SHP77 (cell line): ENCODE results near the gene TCTN3.
"Not testable (repeated sequence)": the region's sequence is repeated elsewhere in the genome, so short reads cannot be mapped to it uniquely, and the experiment has no call there.

ENCODE experiments used
- DNase-seq, 2 experiments: peaks; one replicate each; lab custom pipeline; 2025; lab: John Stamatoyannopoulos, UW

TCTN3 gene

GRCh38 chr10:95626500-95626899 lies 67.2 kb downstream of the TCTN3 start:
- DNase-seq: no peak

GRCh38 chr10:95620415-95620814 lies 73.3 kb downstream of the TCTN3 start:
- DNase-seq: not testable (repeated sequence)

GRCh38 chr10:95618101-95618500 lies 75.6 kb downstream of the TCTN3 start:
- no peak for DNase-seq

DNA sequence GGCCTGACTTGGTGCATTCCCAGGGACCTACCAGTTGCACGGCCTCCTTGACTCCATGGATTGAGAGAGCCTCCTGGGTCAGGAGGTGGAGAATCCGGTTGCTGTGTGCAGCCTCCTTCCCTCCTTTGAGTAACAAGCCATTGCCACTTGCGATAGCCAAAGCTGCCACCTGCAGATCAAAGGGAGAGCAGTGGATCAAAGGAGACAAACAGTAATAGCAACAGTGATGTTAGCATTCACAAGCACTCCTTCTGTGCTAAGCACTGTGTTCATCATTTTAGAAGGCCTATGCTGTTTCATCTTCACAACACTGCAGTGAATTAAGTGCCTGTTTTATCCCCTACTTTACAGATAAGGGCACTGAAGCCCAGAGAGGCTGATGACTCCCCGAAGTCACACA lies 77.3 kb downstream of the TCTN3 start:
- no peak for DNase-seq
